HL-60/S4 treated with phorbol 12-myristate 13-acetate at 8.2 ng/mL for 4 days and 3 days (cell line): ENCODE results near the gene PPP2R5A.
"Not testable (repeated sequence)": the region's sequence is repeated elsewhere in the genome, so short reads cannot be mapped to it uniquely, and the experiment has no call there.

Source experiments
- in situ Hi-C: fragments of 300-500 bp; cut with MboI; formaldehyde crosslinking; loops from 2 replicates; pipeline ENCODE4 v1.15.0; 2022; ENCODE audit warnings: low sequenced_read_pairs

The PPP2R5A gene

DNA sequence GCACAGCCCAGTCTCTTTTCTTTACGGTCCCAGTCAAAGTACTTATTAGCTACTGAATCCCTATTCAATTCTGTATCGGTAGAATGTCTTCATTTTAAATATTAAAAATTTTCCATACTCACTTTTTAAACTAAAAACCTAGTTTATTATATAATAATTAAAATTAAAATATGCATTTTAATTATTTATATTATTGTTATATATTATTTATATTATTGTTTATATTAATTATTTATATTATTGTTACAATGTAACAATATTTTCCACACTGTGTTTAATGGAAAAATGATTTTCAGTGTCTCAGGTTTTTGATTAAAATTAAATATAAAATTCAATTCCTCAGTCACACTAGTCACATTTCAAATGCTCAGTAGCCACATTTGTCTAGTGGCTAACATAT is 18.2 kb upstream of the PPP2R5A start:
- in situ Hi-C loops: no loop called here

DNA sequence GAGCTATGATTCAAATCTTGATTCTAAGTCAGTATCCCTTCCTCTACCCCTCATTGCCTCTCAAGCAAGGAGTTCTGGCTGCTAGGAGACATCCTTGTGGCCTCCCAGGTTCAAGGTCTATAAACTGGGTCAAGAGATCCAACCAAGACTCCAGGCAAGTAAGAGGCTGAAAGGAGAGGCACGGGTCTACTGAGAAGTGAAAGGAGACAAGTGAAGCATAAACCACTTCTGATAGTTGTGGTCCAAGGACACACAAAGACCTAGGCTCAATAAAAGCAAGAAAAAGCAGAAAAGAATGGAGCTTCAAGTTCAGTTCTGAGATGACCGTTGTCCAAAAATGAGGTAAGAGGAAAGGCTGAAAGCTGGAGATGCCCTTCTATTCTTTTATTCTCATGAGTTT is 17.8 kb upstream of the PPP2R5A start:
- in situ Hi-C loops: no loop called here

DNA sequence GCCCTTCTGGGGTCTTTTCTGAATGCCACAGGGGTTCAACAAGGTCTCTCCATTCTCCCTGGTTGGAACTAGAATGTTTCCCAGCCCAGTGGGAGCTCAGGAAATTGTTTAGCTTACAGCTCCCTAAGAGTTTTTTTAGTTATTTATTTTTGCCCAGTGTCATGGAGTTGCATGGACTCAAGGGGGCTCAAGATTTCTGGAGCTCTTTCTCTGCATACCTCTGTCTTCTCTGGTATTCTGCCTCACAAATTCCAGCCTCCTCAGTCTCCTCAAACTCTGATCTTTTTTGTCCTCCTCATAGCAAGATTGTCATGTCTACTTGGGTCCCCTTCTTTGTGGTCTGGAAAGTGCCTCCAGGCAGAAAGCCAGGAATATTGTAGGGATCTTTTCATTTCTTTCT is 15.9 kb upstream of the PPP2R5A start:
- in situ Hi-C loops: no loop called here

DNA sequence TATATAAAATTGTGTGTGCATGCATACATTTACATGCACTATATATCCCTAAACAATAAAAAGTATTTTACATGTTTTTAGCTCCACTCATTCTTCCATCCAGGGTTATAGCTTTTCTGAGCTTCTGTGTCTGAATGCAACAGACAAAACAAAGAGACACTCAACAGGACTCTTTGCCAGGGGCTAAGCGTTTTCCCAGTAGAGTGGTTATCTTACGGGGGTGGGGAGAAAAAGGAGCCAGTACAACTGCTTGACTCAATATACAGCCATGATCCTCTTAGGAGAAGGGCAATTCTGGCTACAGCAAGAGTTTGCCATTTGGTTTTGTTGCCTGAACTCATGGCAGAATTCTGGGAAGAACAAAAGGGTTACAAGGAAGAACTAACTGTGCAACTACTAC is 14.6 kb upstream of the PPP2R5A start:
- in situ Hi-C loops: no loop called here

DNA sequence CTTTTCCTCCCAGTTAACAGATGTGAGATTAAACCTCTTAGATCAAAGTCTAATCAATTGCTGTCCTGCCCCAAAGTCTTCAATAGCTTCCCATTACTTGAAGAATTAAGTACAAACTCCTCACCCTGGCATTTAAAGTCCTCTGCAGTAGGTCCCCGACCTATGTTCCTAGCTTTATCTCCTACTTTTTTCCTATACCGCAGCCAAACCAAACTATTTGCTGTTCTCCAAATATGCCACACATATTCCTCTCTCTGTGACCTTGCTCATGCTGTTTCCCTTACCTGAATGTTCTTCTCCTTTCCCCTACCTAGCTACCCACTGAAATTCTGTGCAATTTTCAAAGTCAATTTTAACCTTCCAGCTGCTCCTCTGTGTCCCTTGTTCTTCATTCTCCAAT is 14.0 kb upstream of the PPP2R5A start:
- in situ Hi-C loops: no loop called here

DNA sequence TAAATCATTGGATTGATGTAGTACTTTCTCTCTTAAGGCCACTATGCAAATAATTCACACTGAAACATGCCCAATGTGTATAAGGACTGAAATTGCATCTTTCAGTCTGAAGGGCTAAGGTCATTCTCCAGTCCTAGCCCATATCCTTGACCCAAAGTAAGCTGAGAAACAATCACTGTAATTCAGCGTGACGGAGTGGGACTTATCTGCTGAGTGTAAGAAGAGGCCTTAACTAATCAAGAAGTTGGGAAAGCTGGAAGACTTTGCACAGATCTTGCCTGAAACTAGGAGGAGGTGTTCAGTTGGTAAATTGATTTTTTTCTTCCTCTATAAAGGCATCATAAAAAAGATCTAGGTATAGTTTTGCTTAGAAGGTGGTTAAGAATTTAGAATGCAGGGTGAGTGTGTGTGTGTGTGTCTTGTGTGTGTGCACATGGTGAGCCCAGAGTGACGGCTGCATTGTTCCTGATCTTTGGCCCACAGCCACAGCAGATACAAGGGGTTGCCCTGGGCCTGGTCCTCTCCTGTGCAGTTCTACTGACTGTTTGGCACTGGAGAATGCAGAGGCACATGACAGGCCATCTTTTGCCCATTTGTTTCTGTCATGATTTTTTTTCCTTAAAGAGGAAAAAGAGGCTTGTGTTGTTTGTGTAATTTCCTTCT is 13.3 kb upstream of the PPP2R5A start:
- in situ Hi-C loops: no loop called here

DNA sequence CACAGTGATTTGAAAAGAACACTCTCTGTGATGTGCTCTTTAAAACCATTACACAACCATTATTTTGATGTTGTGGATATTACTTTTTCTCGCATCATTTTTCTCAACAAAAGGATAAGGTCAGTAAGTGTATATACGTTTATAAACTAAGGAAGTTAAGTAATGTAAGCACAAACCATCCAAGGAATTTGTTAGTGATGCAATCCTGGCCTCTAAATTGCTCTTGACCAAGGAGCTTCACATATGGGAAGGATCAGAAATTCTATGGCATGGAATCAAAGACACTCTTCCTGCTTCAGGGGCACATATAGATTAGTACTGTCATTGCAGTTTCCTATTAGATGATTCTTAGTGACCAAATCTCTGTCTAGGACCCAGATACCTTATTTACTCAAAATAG is 3.6 kb upstream of the PPP2R5A start:
- in situ Hi-C loops: no loop called here

DNA sequence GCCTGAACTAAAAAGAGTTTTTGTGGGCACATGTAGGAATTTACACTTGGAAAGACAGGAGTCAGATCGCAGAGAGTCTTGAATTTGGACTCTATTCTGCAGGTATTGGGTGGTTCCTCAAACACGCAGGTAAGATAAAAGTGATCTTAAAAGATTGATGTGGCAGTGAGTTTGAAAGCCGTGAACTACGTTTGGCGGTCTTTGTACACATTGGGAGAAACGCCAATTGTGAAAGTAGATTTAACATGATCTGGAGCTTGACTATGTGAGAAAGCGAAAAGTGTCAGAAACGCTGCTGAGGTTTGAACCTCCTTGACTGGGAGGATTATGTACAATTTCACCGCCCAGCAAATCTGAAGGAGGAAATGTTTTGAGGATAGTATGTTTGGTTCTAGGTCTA is 1.5 kb upstream of the PPP2R5A start:
- in situ Hi-C loops: no loop called here

DNA sequence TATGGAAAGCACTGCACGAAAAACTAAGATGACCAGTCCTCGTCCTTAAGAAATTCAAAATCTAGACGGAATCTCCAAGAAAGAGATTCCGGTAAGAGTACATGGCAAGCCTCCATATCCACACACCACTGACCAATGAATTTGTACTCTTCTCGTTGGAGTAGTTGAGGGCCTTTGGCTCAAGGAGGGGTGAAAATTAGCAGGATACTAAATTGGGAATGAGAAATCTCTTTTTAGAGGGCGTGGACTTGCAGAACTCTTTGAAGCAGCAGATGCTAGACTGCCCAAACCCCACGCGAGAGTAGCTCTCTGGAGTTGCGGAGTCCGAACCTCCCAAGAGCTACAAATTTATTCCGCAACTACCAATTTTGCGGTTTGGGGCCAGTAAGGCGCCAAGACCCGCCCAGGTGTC is 872 bp upstream of the PPP2R5A start:
- in situ Hi-C loops: no loop called here

DNA sequence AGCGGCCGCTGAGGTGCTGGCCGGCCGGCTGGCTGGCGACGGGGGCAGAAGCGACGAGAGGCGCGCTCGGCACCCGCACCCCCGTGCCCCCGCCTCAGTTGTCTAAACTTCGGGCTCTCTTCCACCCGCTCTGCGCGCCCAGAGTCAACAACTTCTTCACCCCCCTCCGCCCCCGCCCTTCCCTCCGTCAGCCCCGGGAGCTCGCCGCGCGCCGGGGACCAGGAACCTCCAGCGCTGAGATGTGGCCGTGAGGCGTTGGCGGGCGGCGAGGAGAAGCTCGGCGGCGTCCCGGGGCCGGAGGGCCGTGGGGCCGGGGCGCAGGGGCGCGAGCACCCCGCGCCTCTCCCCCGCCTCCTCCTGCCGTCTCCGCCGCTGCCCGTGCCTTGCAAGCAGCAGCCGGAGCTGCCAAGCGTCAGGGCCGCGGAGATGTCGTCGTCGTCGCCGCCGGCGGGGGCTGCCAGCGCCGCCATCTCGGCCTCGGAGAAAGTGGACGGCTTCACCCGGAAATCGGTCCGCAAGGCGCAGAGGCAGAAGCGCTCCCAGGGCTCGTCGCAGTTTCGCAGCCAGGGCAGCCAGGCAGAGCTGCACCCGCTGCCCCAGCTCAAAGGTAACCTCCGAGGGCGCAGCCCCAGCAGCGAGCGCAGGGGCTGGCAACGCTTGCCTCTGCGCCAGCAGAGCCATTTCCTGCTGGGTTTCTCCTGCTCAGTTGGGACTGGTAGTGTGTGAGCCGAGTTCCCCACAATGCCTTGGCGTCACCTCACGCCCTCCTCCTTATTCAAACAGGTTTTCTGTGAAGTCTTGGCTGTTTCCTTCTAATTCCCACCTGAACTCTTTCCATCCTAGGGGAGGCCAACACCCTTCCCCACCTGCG is 710 bp downstream of the PPP2R5A start:
- in situ Hi-C loops: no loop called here

DNA sequence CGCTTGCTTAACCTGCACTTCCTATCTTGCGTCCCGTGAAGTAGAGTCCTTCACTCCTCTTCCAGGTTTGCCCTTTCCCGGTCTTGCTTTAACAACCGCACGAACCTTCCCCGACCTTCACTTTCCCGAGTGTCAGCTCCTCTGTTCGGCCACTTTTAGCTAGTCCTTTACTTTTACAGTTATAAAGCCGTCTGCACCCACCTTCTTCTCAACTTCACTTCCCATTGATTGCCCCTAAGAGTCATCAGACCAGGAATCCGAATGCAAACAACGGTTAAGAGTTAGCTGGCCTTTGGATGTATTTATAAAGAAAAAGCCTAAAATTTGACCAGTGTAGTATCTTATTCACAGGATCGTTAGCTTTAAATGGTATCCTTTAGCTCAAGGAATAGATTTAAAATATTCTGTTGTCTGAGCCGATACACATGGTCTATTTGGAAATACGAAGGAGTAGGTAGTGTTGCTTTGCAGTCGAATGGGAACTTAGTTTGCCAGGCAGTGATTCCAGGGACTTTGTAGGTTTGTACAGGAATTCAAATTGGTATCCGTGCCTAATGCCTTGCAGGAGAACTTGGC is 1.4 kb downstream of the PPP2R5A start:
- in situ Hi-C loops: no loop called here

DNA sequence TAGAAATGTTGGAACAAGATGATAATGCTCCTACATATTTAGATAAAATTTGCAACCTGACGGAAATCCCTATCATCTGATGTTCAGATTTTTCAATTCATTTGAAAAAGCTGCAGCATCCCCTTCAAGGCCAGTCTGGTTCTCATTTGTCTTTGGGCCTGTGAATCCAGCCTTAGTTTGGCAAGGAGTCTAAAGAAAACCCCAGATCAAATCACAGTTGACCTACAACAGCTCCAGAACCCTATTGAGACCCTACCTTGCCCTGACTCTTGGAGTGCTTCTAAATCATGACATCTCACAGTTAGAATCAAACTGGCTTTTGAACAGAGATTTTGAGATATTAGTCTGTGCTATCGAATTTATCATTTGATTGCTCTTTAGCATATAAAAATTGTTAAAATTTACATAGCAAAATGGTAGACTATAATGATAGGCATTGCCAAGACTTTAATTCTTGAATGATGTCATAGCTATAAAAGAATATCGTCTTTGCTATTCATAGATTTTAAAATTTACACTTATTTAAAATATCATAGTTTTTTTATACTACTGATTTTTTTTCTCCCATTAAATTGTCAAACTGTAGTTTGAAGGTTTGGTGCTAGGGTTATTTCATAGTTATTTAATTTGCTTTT is 2.2 kb downstream of the PPP2R5A start:
- in situ Hi-C loops: no loop called here

DNA sequence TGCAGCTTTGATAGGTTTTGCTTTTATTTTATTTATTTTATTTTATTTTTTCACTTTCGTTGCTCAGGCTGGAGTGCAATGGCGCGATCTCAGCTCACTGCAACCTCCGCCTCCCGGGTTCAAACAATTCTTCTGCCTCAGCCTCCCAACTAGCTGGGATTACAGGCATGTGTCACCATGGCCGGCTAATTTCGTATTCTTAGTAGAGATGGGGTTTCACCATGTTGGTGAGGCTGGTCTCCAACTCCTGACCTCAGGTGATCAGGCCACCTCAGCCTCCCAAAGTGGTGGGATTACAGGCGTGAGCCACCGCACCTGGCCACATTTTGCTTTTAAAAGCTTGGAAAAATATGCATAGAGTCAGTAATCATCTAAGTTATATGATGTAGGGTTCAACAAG is 2.8 kb downstream of the PPP2R5A start:
- in situ Hi-C loops: not testable (repeated sequence)

DNA sequence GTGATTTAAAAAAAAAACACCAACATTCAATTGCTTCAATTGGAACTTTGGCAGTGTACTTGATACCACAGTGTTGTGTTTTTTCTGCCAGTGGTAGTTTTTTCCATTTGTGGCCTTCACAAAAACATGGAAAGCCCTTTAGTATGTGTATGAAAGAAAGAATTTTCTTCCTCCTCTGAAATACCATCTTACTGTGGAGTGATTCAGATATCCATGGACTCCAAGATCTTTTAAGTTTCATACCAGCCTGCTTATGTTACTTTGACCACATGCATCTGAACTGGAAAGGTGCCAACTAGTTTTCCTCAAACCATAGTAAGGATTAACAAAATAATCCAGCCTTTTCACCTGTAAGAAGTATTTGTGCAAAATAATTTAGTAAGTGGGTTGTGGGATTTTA is 3.4 kb downstream of the PPP2R5A start:
- in situ Hi-C loops: no loop called here

DNA sequence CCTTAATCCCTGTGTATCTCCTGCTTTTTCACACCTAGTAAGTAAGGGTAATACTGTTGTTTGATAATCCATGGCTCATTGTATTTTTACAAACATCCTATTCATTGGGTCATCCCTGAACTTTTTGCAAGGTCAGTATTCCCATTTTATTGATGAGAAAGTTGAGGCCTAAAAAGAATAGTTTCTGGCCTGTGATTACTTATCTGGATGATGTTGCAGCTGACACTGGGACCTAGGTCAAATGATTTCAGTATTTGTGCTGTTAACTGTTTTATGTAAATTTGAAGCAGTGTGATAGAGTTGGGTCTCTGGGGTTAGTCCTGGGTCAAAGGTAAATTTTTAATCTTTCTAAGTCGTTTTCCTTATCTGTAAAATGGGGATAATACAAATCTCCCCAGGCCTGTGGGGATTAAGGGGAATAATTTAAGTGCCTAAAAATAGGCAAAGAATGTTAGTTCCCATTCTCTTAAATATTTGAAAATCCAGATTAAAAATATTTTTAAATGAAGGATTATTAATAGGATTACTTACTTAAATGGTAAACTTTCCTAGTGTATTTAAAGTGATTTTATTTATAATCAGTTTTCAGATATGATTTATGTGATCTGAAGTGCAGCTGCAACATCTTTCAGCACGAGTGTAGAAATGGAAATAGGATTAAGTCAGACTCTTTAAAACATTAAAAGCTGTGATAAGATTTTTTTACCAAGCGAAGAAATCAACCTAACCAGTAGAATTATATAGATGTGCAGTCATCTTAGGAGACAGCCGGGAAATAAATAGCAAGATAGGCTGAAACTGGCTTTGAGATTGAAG is 4.3 kb downstream of the PPP2R5A start:
- in situ Hi-C loops: no loop called here

DNA sequence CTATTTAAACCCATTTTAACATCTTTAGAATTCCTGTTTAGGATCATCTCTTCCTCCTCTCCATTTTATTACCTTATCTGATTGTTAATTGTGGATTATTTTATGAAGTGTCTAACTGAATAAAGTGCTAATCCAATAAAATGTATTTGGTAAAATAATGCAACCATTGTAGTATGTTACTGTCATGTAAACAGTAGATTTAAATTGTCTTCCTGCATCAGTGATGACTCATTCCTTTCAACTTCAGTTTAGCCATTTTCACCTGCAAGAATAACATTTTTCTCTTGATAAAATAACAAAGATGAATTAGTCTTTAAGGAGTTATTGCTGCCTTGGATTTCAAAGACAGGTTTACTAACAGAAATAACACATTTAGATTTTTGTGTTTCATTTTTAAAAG is 5.4 kb downstream of the PPP2R5A start:
- in situ Hi-C loops: no loop called here

DNA sequence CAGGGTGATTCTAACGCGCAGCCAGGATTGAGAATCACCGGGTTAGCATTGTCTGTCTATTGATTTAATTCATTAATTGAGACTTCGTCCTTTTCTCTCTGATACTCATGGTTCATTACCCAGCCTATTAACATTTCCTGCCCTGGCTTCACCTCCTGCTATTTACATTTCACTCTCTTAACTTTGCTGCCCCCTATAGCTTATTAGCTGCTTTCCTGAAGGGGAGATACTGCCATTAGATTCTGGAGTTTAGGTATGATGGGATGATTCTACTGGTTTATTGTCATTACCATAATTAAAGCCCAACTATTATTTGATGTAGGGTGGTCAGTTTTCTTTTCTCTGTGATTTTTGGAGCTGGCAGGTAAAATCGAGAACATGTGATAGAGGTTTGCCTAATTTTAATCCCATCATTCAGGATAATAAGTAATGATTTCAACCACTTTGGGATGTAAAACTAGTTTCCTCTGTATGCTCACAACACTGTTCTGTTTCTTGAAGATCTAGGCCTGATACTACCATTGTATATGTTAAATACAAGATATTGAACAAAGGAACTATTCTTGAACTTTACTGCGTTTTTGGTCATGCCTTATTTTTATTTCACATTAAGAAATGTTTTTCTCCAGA is 6.4 kb downstream of the PPP2R5A start:
- in situ Hi-C loops: no loop called here

DNA sequence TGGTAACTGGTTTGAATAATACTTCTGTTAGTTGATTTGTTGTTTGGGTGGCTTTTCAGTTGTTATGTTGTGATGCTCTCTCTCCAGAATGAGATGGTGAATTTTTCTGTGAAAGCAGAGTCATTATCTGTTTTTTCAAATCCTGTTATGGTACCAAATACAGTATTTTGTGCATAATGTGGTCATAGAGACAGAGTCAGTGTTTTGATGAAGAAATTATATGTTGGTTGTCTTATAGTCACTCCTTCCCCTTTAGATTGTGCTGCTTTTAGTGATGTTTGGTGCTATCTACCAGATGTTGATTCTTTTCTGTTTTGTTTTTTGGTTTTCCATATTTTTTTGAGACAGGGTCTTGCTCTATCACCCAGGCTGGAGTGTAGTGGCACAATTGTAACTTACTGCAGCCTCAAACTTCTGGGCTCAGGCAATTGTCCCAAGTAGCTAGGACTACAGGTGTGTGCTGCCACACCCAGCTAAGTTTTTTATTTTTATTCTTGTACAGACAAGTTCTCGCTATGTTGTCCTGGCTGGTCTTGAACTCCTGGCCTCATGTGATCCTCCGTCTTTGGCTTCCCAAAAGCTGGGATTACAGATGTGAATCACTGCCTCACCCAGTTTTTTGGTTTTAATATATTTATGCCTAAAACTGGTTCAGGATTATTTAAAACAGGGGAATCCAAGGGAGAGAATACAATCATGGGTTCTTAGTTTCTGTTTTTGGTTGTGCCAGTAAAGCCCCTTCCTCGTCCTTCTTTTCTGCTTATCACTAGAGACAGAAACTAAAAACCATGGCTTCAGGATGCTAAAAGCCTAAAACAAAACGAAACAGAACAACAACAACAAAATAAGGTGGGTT is 7.3 kb downstream of the PPP2R5A start:
- in situ Hi-C loops: no loop called here

DNA sequence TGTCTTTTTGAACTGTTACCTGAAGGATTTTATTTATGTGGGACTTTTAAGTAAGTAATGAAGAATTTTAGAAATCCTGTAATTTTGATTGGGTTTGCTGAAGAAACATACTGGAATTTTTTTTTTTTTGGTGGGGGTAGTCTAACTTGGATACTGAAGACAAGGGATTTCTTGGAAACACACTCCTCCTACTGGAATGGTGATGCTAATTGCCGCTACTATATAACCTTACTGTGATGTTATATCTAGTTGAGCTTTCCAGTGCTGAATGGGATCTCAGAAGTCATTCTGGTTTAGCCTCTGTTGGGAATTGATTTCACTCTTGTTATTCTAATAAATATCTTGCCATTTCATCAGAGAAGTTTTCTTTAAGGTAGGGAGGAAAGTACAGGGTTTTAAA is 8.4 kb downstream of the PPP2R5A start:
- in situ Hi-C loops: no loop called here
